Neural progenitor cell (in vitro differentiated cells): ENCODE data around the gene ARHGAP31. TPM values are rescaled to one million over a fixed set of nuclear protein-coding genes. Genes with fewer than 3 reads are reported as not detected.

ENCODE experiments used
- DNase-seq: peaks from one replicate; pipeline ENCODE4 v3.0.0-alpha.2; 2016; ENCODE audit warnings: low spot score
- H2AFZ ChIP-seq: fragments of 200-600 bp; sonication (generic); replicated peaks from 2 replicates; pipeline ENCODE4 v1.6.1; 2016; ENCODE audit warnings: antibody characterized with exemption
- H3F3A ChIP-seq: fragments of 200-600 bp; sonication (generic); 2 replicates; pipeline ENCODE4 v1.6.1; 2016; ENCODE audit warnings: antibody characterized with exemption, low read depth
- H3K27ac ChIP-seq: fragments of 200-600 bp; sonication (generic); 2 replicates; pipeline ENCODE4 v1.5.1; 2016; ENCODE audit warnings: mild to moderate bottlenecking
- H3K27me3 ChIP-seq: fragments of 200-600 bp; sonication (generic); 2 replicates; pipeline ENCODE4 v1.6.1; 2016; ENCODE audit warnings: mild to moderate bottlenecking, moderate library complexity
- H3K36me3 ChIP-seq: fragments of 200-600 bp; sonication (generic); 2 replicates; pipeline ENCODE4 v1.5.1; 2016
- H3K4me1 ChIP-seq: fragments of 200-600 bp; sonication (generic); 2 replicates; pipeline ENCODE4 v1.6.1; 2016; ENCODE audit warnings: mixed run types
- H3K4me2 ChIP-seq: fragments of 200-600 bp; sonication (generic); 2 replicates; pipeline ENCODE4 v1.6.1; 2016
- H3K4me3 ChIP-seq: fragments of 200-600 bp; sonication (generic); 2 replicates; pipeline ENCODE4 v1.5.1; 2016
- H3K79me2 ChIP-seq: fragments of 200-600 bp; sonication (generic); 2 replicates; pipeline ENCODE4 v1.6.1; 2016; ENCODE audit warnings: low read depth
- H3K9ac ChIP-seq: fragments of 200-600 bp; sonication (generic); 2 replicates; pipeline ENCODE4 v1.6.1; 2016
- H3K9me3 ChIP-seq: fragments of 200-600 bp; sonication (generic); 2 replicates; pipeline ENCODE4 v1.5.1; 2016; ENCODE audit warnings: low read depth
- H4K20me1 ChIP-seq: fragments of 200-600 bp; sonication (generic); 2 replicates; pipeline ENCODE4 v1.6.1; 2016; ENCODE audit warnings: low read depth
- H3K27ac Mint-ChIP-seq: 3 replicates; pipeline ENCODE4 v1.8.0; 2021; ENCODE audit warnings: mixed read lengths
- H3K27me3 Mint-ChIP-seq: 2 replicates; pipeline ENCODE4 v1.8.0; 2022; ENCODE audit warnings: low read depth, mild to moderate bottlenecking, inconsistent platforms, moderate library complexity, mixed read lengths; ENCODE audit not compliant: insufficient read depth
- H3K36me3 Mint-ChIP-seq: 3 replicates; pipeline ENCODE4 v1.8.0; 2021; ENCODE audit warnings: mixed read lengths
- H3K4me1 Mint-ChIP-seq: 3 replicates; pipeline ENCODE4 v1.8.0; 2021; ENCODE audit warnings: mixed read lengths
- H3K4me3 Mint-ChIP-seq: 3 replicates; pipeline ENCODE4 v1.8.0; 2021; ENCODE audit warnings: mild to moderate bottlenecking, moderate library complexity, mixed read lengths
- H3K9me3 Mint-ChIP-seq: 3 replicates; pipeline ENCODE4 v1.8.0; 2020; ENCODE audit warnings: mixed read lengths
- CTCF ChIP-seq: fragments of 200-600 bp; sonication (generic); IDR thresholded peaks from 2 replicates; pipeline ENCODE4 v1.5.1; 2017; ENCODE audit warnings: antibody characterized with exemption, mild to moderate bottlenecking
- EZH2 ChIP-seq: fragments of 200-600 bp; sonication (generic); IDR thresholded peaks from 2 replicates; pipeline ENCODE4 v1.6.1; 2017; ENCODE audit warnings: antibody characterized with exemption, mild to moderate bottlenecking, moderate library complexity
- EZH2phosphoT487 ChIP-seq: fragments of 200-600 bp; sonication (generic); IDR thresholded peaks from 2 replicates; pipeline ENCODE4 v1.6.1; 2017; ENCODE audit warnings: antibody characterized with exemption
- total RNA-seq: library from RNA; depleted of rRNA; stranded (reverse); fragments of >200 nt; gene quantifications from 2 replicates; pipeline ENCODE4 v1.2.3, GENCODE V29; 2015; ENCODE audit warnings: low replicate concordance

Gene ARHGAP31
- total RNA-seq = 0.13 and 0.34 TPM in 2 replicates

DNA sequence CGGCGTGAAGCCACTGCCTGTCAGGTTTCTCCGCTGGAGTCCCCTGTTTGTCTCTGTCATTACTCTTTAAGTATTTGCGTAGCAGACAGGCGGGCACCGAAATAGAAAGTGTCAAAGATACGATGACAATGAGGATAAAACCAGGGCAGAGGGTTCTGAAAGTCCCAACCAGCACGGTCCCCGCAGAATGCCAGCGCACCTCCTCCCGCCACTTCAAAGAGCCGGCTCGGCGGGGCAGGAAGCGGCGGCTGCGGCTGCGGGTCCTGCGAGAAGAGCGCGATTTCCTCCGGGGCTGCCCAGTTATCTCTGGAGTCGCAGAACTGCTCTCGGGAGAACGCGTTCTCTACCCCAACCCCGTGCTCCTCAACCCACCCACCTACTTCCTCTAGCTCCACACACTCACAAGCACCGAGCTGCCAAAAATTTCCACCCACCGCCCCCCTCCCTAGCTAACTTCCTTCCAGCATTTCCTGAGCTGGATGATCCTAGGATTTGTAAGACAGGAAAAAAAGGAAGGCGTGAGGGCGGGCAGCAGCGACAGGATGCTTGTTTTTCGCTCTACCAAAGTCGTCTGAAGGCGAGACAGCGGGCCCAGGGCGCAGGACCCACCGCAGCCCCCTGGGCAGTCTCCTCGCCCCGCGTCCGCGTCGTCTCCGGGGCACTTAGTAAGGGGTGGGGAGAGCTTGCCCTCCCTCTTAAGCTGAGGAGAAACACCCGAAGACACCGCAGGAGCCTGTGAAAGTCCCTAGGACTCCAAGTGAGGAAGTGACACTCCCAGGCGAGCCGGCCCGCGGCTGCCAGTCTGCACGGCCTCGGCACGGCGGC lies at the start of gene ARHGAP31:
Gene ARHGAP31 (plus strand): TSS at position 513 of the 825 bp plus-strand sequence. CDS start 522 bp downstream, outside the sequence.
- Mint-ChIP-seq H3K9me3 (no peaks in the 10 kb centered on the region), H3K36me3 (no peaks in the 10 kb centered on the region), H3K27ac (peak within 1 kb of the TSS; percentile 46), H3K4me1 (peaks cover 31% of the 10 kb centered on the region), H3K27me3 (no peaks in the 10 kb centered on the region), H3K4me3 (peak within 1 kb of the TSS; percentile 92)
- H2AFZ ChIP-seq = peak within 1 kb of the TSS; percentile 95
- peaks cover 13% of the 10 kb centered on the region for H3K4me1 ChIP-seq
- peak within 1 kb of the TSS; percentile 70 for H3K4me3 ChIP-seq
- H3K9ac ChIP-seq = no peak within 1 kb of the TSS
- no peaks in the 10 kb centered on the region for H3K9me3 ChIP-seq
- peaks cover 73% of the 10 kb centered on the region for H3K27me3 ChIP-seq
- TF ChIP-seq CTCF (no peak), EZH2 (peak; percentile 68), EZH2phosphoT487 (no peak)
- no peaks in the 10 kb centered on the region for H4K20me1 ChIP-seq
- DNase-seq = peak; percentile 73
- no peaks in the 10 kb centered on the region for H3F3A ChIP-seq
- H3K27ac ChIP-seq = no peak within 1 kb of the TSS
- H3K79me2 ChIP-seq = no peaks in the 10 kb centered on the region
- no peaks in the 10 kb centered on the region for H3K36me3 ChIP-seq
- peak within 1 kb of the TSS; percentile 96 for H3K4me2 ChIP-seq

DNA sequence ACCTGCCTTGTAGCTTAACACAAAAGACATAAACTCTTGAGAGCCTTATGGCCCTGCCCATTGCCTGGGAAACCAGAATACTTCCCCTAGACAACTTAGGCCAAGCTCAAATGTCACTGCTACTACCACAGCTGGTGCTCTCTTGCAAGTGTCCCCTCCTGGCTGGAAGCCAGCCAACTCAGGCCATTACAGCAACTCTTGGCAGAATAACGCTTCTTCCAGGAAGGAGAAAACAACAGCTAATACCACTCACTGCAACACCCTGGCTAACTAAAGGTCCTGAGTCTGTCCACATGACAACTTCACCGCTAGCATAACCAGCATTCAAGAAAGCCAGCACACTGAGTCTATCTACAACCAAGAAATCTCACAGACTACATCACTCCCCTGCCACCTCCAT lies 48.4 kb upstream of the ARHGAP31 start:
- Histone ChIP-seq H3K79me2 (no peaks in the 10 kb centered on the region), H2AFZ (no peak overlapping the region), H3K4me2 (no peak overlapping the region), H3K27me3 (no peaks in the 10 kb centered on the region), H3K9ac (no peak overlapping the region), H3K27ac (no peak overlapping the region), H4K20me1 (no peaks in the 10 kb centered on the region), H3F3A (peaks cover 10% of the 10 kb centered on the region), H3K4me1 (peaks cover 8% of the 10 kb centered on the region), H3K4me3 (no peak overlapping the region), H3K9me3 (peaks cover 14% of the 10 kb centered on the region), H3K36me3 (no peaks in the 10 kb centered on the region)
- TF ChIP-seq EZH2phosphoT487 (no peak), CTCF (no peak), EZH2 (no peak)
- no peak overlapping the region for H3K4me3 Mint-ChIP-seq
- peaks cover 8% of the 10 kb centered on the region for H3K27me3 Mint-ChIP-seq
- H3K4me1 Mint-ChIP-seq = peaks cover 14% of the 10 kb centered on the region
- peak overlapping the region; percentile 31 for H3K27ac Mint-ChIP-seq
- H3K9me3 Mint-ChIP-seq = peaks cover 12% of the 10 kb centered on the region
- H3K36me3 Mint-ChIP-seq = no peaks in the 10 kb centered on the region
- DNase-seq = no peak

DNA sequence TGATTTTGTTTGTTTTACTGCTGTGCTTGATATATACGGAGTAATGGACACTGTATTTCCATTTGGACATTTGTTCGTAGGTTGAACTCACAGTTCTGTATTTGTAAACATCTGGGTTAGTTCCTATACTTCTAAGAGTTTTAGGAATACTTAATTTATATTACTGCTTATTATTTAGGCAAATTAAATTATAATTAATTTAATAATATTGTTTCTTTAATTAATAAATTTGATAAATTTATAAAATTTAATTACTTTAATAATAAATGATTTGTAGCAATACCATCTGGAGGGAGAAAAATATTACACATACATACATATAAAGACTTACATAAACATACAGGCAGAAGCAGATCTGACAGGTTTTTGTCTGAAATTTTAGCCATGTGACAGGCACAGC lies 39.0 kb upstream of the ARHGAP31 start:
- Histone ChIP-seq H3K4me3 (no peak overlapping the region), H3K9ac (no peak overlapping the region), H2AFZ (no peak overlapping the region), H3K36me3 (no peaks in the 10 kb centered on the region), H3K27me3 (no peaks in the 10 kb centered on the region), H4K20me1 (no peaks in the 10 kb centered on the region), H3K9me3 (no peaks in the 10 kb centered on the region), H3K79me2 (no peaks in the 10 kb centered on the region), H3F3A (no peaks in the 10 kb centered on the region), H3K27ac (no peak overlapping the region), H3K4me1 (no peaks in the 10 kb centered on the region), H3K4me2 (no peak overlapping the region)
- Mint-ChIP-seq H3K27ac (no peak overlapping the region), H3K4me3 (no peak overlapping the region), H3K36me3 (no peaks in the 10 kb centered on the region), H3K9me3 (no peaks in the 10 kb centered on the region), H3K4me1 (no peaks in the 10 kb centered on the region), H3K27me3 (peaks cover 5% of the 10 kb centered on the region)
- TF ChIP-seq EZH2phosphoT487 (no peak), CTCF (no peak), EZH2 (no peak)
- no peak for DNase-seq
